K562 (cell line): Measurements from ENCODE around the gene DAPK3. TPM values are rescaled to one million over a fixed set of nuclear protein-coding genes. Genes with fewer than 3 reads are reported as not detected.
A peak's percentile ranks its signal among the peaks of the same experiment; 100 is the strongest.

Experiments used
- CBX3 ChIP-seq, 2 experiments: IDR thresholded peaks; 1 replicate in 1 of 2; 2 replicates in 1 of 2; pipeline ENCODE4 v1.6.1; 2012; ENCODE audit warnings: inconsistent platforms in 2 of 2, low read length in 2 of 2, borderline replicate concordance in 1 of 2, control low read depth in 1 of 2
- ETV5 ChIP-seq: sonication (generic); formaldehyde crosslinking; IDR thresholded peaks from 2 replicates; pipeline ENCODE4 v1.4.0; 2020; ENCODE audit warnings: low read depth, mild to moderate bottlenecking, missing genetic modification reagents
- GTF2E2 ChIP-seq: fragments of 200-800 bp; sonication (Bioruptor generic); IDR thresholded peaks from 2 replicates; pipeline ENCODE4 v1.6.1; 2016; ENCODE audit warnings: missing genetic modification characterization, missing compliant biosample characterization
- KDM5B ChIP-seq: fragments of 200-600 bp; sonication (generic); IDR thresholded peaks from 2 replicates; pipeline ENCODE4 v1.6.1; 2012; ENCODE audit warnings: low read depth, mild to moderate bottlenecking, moderate library complexity, low read length, control low read depth, inconsistent platforms; ENCODE audit not compliant: insufficient replicate concordance
- NONO ChIP-seq, 2 experiments: fragments of 200-400 bp in 1 of 2; fragments of 450-650 bp in 1 of 2; formaldehyde crosslinking in 1 of 2; IDR thresholded peaks; 2 replicates each; pipeline ENCODE4 v1.6.1; 2017; ENCODE audit warnings: low read depth in 2 of 2, mild to moderate bottlenecking in 2 of 2, moderate library complexity in 2 of 2, low read length in 1 of 2
- NR2C2 ChIP-seq, 2 experiments: fragments of 200-800 bp in 1 of 2; sonication (Bioruptor generic) in 1 of 2; sonication (generic) in 1 of 2; formaldehyde crosslinking in 1 of 2; IDR thresholded peaks; 2 replicates each; pipeline versions ENCODE4 v1.6.1 to v1.8.0; 2016 to 2022; ENCODE audit warnings: mild to moderate bottlenecking in 1 of 2, missing compliant biosample characterization in 1 of 2, missing genetic modification characterization in 1 of 2, missing genetic modification reagents in 1 of 2
- RAD51 ChIP-seq: fragments of 450-650 bp; IDR thresholded peaks from 2 replicates; pipeline ENCODE4 v1.7.1; 2016; ENCODE audit warnings: low read depth, mild to moderate bottlenecking, borderline replicate concordance
- ZBTB7A ChIP-seq: IDR thresholded peaks from 2 replicates; pipeline ENCODE4 v1.6.1; 2011; ENCODE audit warnings: low read depth, mild to moderate bottlenecking, low read length, moderate library complexity, borderline replicate concordance; ENCODE audit not compliant: control insufficient read depth
- ZNF212 ChIP-seq: fragments of 450-650 bp; formaldehyde crosslinking; IDR thresholded peaks from 2 replicates; pipeline ENCODE4 v1.4.0; 2020; ENCODE audit warnings: mild to moderate bottlenecking
- ZNF274 ChIP-seq: IDR thresholded peaks from 2 replicates; pipeline ENCODE4 v1.6.1; 2011; ENCODE audit warnings: low read depth, mild to moderate bottlenecking, low read length, moderate library complexity, borderline replicate concordance
- polyA plus RNA-seq, 8 experiments: library from polyadenylated mRNA; depleted of rRNA in 4 of 8; stranded (reverse) in 5 of 8; unstranded in 3 of 8; fragments of >200 nt; fragmentation: Nextera tagmentation in 2 of 8; fragmentation: Illumina TruSeq in 1 of 8; extraction: Ambion mirVana in 2 of 8; extraction: Trizol in 1 of 8; gene quantifications; 2 replicates each; pipeline versions ENCODE4 v1.2.1 to v1.2.3, GENCODE V29; 2011 to 2014; ENCODE audit warnings: inconsistent platforms in 1 of 8, missing spikeins in 1 of 8
- total RNA-seq, 7 experiments: library from RNA; depleted of rRNA in 6 of 7; stranded (reverse); fragments of >200 nt in 6 of 7; fragmentation: Illumina TruSeq in 2 of 7; extraction: Trizol in 2 of 7; gene quantifications; 2 replicates each; pipeline versions ENCODE4 v1.2.1 to v1.2.3, GENCODE V29; 2011 to 2021; ENCODE audit warnings: low replicate concordance in 1 of 7
- TF ChIP-seq, protein P1 (sequence below): fragments of 250-450 bp; sonication (Bioruptor Pico); IDR thresholded peaks from 2 replicates; pipeline ENCODE4 v1.5.0; 2020; ENCODE audit warnings: mild to moderate bottlenecking
- TF ChIP-seq, protein P2 (sequence below), 2 experiments: fragments of 450-650 bp in 1 of 2; IDR thresholded peaks; 2 replicates each; pipeline ENCODE4 v1.6.1; 2011 to 2017; ENCODE audit warnings: low read depth in 2 of 2, antibody characterized with exemption in 1 of 2, borderline replicate concordance in 1 of 2, low read length in 1 of 2, mild to moderate bottlenecking in 1 of 2, mixed read lengths in 1 of 2; ENCODE audit not compliant: control insufficient read depth in 1 of 2

The DAPK3 gene
- total and polyA plus RNA-seq, 9 of the 15 experiments (the other 6 are each of a cell fraction or from before 2014, with no cell fraction given) = 0.14 to 63.4 (median 25.0) TPM

GRCh38 chr19:4007021-4007835, 36.3 kb upstream of the DAPK3 start, which contains the start of gene PIAS4 (continued):
- TF ChIP-seq, protein P1, sequence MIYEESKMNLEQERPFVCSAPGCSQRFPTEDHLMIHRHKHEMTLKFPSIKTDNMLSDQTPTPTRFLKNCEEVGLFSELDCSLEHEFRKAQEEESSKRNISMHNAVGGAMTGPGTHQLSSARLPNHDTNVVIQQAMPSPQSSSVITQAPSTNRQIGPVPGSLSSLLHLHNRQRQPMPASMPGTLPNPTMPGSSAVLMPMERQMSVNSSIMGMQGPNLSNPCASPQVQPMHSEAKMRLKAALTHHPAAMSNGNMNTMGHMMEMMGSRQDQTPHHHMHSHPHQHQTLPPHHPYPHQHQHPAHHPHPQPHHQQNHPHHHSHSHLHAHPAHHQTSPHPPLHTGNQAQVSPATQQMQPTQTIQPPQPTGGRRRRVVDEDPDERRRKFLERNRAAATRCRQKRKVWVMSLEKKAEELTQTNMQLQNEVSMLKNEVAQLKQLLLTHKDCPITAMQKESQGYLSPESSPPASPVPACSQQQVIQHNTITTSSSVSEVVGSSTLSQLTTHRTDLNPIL (CRISPR knock-in tag) = no peak
- TF ChIP-seq ZBTB7A (peak; percentile 84; the same call in 1 of the 2 replicates), NONO (IDR thresholded peaks at IDR 0.05; ENCODE audit: low read depth in 2 of 2, low read length in 1 of 2) (peak in 1 of 2 experiments; percentile 26; a peak in 3 of 4 replicates), GTF2E2 (tag) (peak; percentile 34; the same call in 1 of the 2 replicates), ZNF274 (no peak), KDM5B (peak; percentile 56), CBX3 (IDR thresholded peaks at IDR 0.05; ENCODE audit: borderline replicate concordance in 1 of 2, low read length in 2 of 2) (peak in 1 of 2 experiments; percentile 19; a peak in 1 of 3 replicates), ZNF212 (CRISPR knock-in tag) (no peak), RAD51 (peak; percentile 89), NR2C2 (CRISPR knock-in tag; IDR thresholded peaks at IDR 0.05) (no peak), NR2C2 (tag; IDR thresholded peaks at IDR 0.05) (no peak), ETV5 (0 out of 2 replicates have a peak, but pooled peaks have one; percentile 44)
- TF ChIP-seq, protein P2, sequence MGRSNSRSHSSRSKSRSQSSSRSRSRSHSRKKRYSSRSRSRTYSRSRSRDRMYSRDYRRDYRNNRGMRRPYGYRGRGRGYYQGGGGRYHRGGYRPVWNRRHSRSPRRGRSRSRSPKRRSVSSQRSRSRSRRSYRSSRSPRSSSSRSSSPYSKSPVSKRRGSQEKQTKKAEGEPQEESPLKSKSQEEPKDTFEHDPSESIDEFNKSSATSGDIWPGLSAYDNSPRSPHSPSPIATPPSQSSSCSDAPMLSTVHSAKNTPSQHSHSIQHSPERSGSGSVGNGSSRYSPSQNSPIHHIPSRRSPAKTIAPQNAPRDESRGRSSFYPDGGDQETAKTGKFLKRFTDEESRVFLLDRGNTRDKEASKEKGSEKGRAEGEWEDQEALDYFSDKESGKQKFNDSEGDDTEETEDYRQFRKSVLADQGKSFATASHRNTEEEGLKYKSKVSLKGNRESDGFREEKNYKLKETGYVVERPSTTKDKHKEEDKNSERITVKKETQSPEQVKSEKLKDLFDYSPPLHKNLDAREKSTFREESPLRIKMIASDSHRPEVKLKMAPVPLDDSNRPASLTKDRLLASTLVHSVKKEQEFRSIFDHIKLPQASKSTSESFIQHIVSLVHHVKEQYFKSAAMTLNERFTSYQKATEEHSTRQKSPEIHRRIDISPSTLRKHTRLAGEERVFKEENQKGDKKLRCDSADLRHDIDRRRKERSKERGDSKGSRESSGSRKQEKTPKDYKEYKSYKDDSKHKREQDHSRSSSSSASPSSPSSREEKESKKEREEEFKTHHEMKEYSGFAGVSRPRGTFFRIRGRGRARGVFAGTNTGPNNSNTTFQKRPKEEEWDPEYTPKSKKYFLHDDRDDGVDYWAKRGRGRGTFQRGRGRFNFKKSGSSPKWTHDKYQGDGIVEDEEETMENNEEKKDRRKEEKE (IDR thresholded peaks at IDR 0.05; ENCODE audit: borderline replicate concordance in 1 of 2, control insufficient read depth in 1 of 2, low read depth in 2 of 2, low read length in 1 of 2) = no peak
